Activated B cell treated with CpG ODN at 0.5 μM for 24 hours (primary cell): Measurements from ENCODE around the gene IPO7. TPM values are rescaled to one million over a fixed set of nuclear protein-coding genes. Genes with fewer than 3 reads are reported as not detected.
A peak's percentile ranks its signal among the peaks of the same experiment; 100 is the strongest.
"Not testable (repeated sequence)": the region's sequence is repeated elsewhere in the genome, so short reads cannot be mapped to it uniquely, and the experiment has no call there.

ENCODE experiments used
- ATAC-seq: fragments of 200-7000 bp; cut with Tn5 transposase; one replicate; pipeline ENCODE4 v1.10.0; 2021; ENCODE audit warnings: low read depth, mild to moderate bottlenecking, moderate library complexity
- CTCF ChIA-PET: fragments of 350-600 bp; sonication (Branson Sonifier 250); formaldehyde crosslinking; loops from one replicate; lab custom pipeline; 2021; ENCODE audit warnings: antibody characterized with exemption; lab: Charles Lee
- POLR2A ChIA-PET: fragments of 350-600 bp; sonication (Branson Sonifier 250); formaldehyde crosslinking; loops from one replicate; lab custom pipeline; 2021; ENCODE audit warnings: antibody characterized with exemption; lab: Charles Lee
- DNase-seq: peaks from one replicate; pipeline ENCODE4 v3.0.0; 2022
- H3K27ac Mint-ChIP-seq: one replicate; pipeline ENCODE4 v1.8.0; 2020; ENCODE audit warnings: mixed read lengths
- H3K27me3 Mint-ChIP-seq: one replicate; pipeline ENCODE4 v1.8.0; 2021; ENCODE audit warnings: mixed read lengths
- H3K36me3 Mint-ChIP-seq: one replicate; pipeline ENCODE4 v1.8.0; 2021; ENCODE audit warnings: low read depth, mixed read lengths
- H3K4me1 Mint-ChIP-seq: one replicate; pipeline ENCODE4 v1.8.0; 2021; ENCODE audit warnings: mixed read lengths
- H3K4me3 Mint-ChIP-seq: one replicate; pipeline ENCODE4 v1.8.0; 2020; ENCODE audit warnings: mild to moderate bottlenecking, mixed read lengths
- H3K9me3 Mint-ChIP-seq: one replicate; pipeline ENCODE4 v1.8.0; 2020; ENCODE audit warnings: mixed read lengths
- CTCF ChIP-seq: fragments of 200-600 bp; IDR thresholded peaks from one replicate; pipeline ENCODE4 v1.8.0; 2022; ENCODE audit warnings: antibody characterized with exemption, mild to moderate bottlenecking
- intact Hi-C: fragments of 100-400 bp; cut with micrococcal nuclease; formaldehyde crosslinking; loops from one replicate; pipeline ENCODE4 v1.15.1; 2024
- total RNA-seq: library from RNA; stranded (reverse); gene quantifications from 2 replicates; pipeline ENCODE4 v1.2.3, GENCODE V29; 2022

The IPO7 gene
- total RNA-seq, 1 donor from 2014 or later = 96.3 TPM

GRCh38 chr11:9397746-9398680 lies 13.6 kb downstream of the IPO7 start:
- POLR2A ChIA-PET = interaction anchor here (1.2 kb wide), 2 partner anchors 14 to 34 kb away, joined by 3 to 4 read pairs; partner anchors contain the start of gene IPO7
- Mint-ChIP-seq H3K4me1 (peaks cover 48% of the 10 kb centered on the region), H3K4me3 (peak overlapping the region; percentile 21), H3K27ac (no peak overlapping the region), H3K9me3 (no peaks in the 10 kb centered on the region), H3K36me3 (peaks cover 37% of the 10 kb centered on the region), H3K27me3 (no peaks in the 10 kb centered on the region)
- no peak for DNase-seq
- intact Hi-C loops = loop anchor here (2.0 kb wide), 1 partner anchor 13 kb away; the partner anchor contains the start of gene IPO7
- ATAC-seq = peak; percentile 28
- no peak for TF ChIP-seq CTCF
- CTCF ChIA-PET = no interaction called here

- POLR2A ChIA-PET = interaction anchor here (1.2 kb wide), 1 partner anchor 15 kb away, joined by 4 read pairs; the partner anchor contains the start of gene IPO7
- CTCF ChIA-PET = no interaction called here
- no peak for ATAC-seq
- no peaks in the 10 kb centered on the region for H3K9me3 Mint-ChIP-seq
- intact Hi-C loops = loop anchor here (2.0 kb wide), 1 partner anchor 15 kb away; the partner anchor contains the start of gene IPO7
- H3K4me1 Mint-ChIP-seq = peaks cover 41% of the 10 kb centered on the region
- no peaks in the 10 kb centered on the region for H3K27me3 Mint-ChIP-seq
- no peak overlapping the region for H3K4me3 Mint-ChIP-seq
- no peak for TF ChIP-seq CTCF
- DNase-seq = no peak
- H3K27ac Mint-ChIP-seq = peak overlapping the region; percentile 2
- peaks cover 31% of the 10 kb centered on the region for H3K36me3 Mint-ChIP-seq
Measured at GRCh38 chr11:9399466-9399865, 15.0 kb downstream of the IPO7 start.

GRCh38 chr11:9401884-9402283 lies 17.4 kb downstream of the IPO7 start:
- Mint-ChIP-seq H3K36me3 (peaks cover 40% of the 10 kb centered on the region), H3K4me1 (peaks cover 24% of the 10 kb centered on the region)
- intact Hi-C loops, DNase-seq, ATAC-seq, H3K27ac Mint-ChIP-seq, H3K27me3 Mint-ChIP-seq, H3K9me3 Mint-ChIP-seq, CTCF ChIA-PET, H3K4me3 Mint-ChIP-seq: not testable (repeated sequence)
- POLR2A ChIA-PET = interaction anchor here (1.1 kb wide), 2 partner anchors 21 to 59 kb away, joined by 3 to 6 read pairs; partner anchors contain the start of gene ZNF143

- intact Hi-C loops = no loop called here
- DNase-seq = no peak
- Mint-ChIP-seq H3K9me3 (no peaks in the 10 kb centered on the region), H3K27me3 (no peaks in the 10 kb centered on the region), H3K36me3 (peaks cover 83% of the 10 kb centered on the region), H3K4me3 (no peak overlapping the region), H3K4me1 (no peaks in the 10 kb centered on the region), H3K27ac (no peak overlapping the region)
- no peak for ATAC-seq
- TF ChIP-seq CTCF = no peak
- ChIA-PET CTCF (no interaction called here), POLR2A (no interaction called here)
Measured at GRCh38 chr11:9428706-9429105, 44.3 kb downstream of the IPO7 start.

GRCh38 chr11:9438611-9439010 lies 54.2 kb downstream of the IPO7 start:
- intact Hi-C loops = no loop called here
- Mint-ChIP-seq H3K9me3 (no peaks in the 10 kb centered on the region), H3K27ac (no peak overlapping the region), H3K36me3 (peaks cover 84% of the 10 kb centered on the region), H3K4me1 (no peaks in the 10 kb centered on the region), H3K4me3 (no peak overlapping the region), H3K27me3 (no peaks in the 10 kb centered on the region)
- ATAC-seq (no peak), DNase-seq (no peak)
- no peak for TF ChIP-seq CTCF
- ChIA-PET CTCF (no interaction called here), POLR2A (no interaction called here)
